ENCODE data around the gene ADAMTS3.

DNA sequence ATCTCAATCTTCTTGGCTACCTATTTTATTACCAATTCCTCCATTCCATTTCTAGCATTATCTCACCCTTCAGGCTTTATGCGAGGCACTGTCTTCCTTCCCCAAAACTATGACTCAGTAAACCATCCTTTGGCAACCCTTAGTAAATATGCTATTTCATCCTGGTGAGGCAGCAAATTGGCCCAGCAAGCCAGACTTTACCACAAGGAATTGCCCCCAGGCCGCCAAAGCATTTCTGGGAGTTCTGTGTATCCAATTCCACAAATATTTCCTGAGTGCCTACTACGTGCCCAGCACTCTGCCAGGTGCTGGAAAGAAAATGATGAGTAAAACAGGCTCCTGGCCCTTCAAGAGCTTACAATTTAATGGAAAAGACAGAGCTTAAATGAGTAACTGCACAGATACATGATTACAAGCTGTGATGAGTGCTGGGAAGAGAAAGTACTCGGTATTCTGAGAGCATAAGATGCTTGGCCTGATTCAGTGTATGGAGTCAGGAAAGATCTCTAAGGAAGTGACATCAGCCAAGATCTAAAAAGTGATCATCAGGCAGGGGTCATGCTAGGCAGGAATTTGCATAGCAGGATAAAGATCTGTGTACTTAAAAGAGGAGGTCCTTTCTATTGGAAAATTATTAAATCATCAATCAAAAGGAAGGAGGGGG, 193.8 kb downstream of the ADAMTS3 start:
- TF ChIP-seq, protein P1, sequence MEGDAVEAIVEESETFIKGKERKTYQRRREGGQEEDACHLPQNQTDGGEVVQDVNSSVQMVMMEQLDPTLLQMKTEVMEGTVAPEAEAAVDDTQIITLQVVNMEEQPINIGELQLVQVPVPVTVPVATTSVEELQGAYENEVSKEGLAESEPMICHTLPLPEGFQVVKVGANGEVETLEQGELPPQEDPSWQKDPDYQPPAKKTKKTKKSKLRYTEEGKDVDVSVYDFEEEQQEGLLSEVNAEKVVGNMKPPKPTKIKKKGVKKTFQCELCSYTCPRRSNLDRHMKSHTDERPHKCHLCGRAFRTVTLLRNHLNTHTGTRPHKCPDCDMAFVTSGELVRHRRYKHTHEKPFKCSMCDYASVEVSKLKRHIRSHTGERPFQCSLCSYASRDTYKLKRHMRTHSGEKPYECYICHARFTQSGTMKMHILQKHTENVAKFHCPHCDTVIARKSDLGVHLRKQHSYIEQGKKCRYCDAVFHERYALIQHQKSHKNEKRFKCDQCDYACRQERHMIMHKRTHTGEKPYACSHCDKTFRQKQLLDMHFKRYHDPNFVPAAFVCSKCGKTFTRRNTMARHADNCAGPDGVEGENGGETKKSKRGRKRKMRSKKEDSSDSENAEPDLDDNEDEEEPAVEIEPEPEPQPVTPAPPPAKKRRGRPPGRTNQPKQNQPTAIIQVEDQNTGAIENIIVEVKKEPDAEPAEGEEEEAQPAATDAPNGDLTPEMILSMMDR (IDR thresholded peaks at IDR 0.05): no peak
- TF ChIP-seq POLR2A (IDR thresholded peaks at IDR 0.05): no peak
